Hypothalamus (tissue), 51 donors: ENCODE data around the gene OXTR.
"Not testable (repeated sequence)": the region's sequence is repeated elsewhere in the genome, so short reads cannot be mapped to it uniquely, and the experiment has no call there.

ENCODE experiments used
- DNase-seq, 51 donors: peaks; one replicate each; lab custom pipeline; 2025; lab: John Stamatoyannopoulos, UW

The OXTR gene

GRCh38 chr3:8743021-8743601 is 26.3 kb downstream of the OXTR start:
- DNase-seq = no peak

- DNase-seq = no peak
These were observed 27.7 kb downstream of the OXTR start for GRCh38 chr3:8741581-8742261.

- DNase-seq = no peak
These were observed 29.5 kb downstream of the OXTR start for GRCh38 chr3:8739757-8740504.

- no peak for DNase-seq
These were observed 30.8 kb downstream of the OXTR start for GRCh38 chr3:8738639-8739038.

- DNase-seq = no peak
These were observed 31.6 kb downstream of the OXTR start for GRCh38 chr3:8737823-8738222.

- no peak for DNase-seq
These were observed 32.1 kb downstream of the OXTR start for GRCh38 chr3:8737301-8737700.

GRCh38 chr3:8736436-8736835 is 33.0 kb downstream of the OXTR start:
- no peak for DNase-seq

- DNase-seq = no peak
These were observed 34.5 kb downstream of the OXTR start for GRCh38 chr3:8734908-8735307.

GRCh38 chr3:8734137-8734878 is 35.1 kb downstream of the OXTR start:
- no peak for DNase-seq

- no peak for DNase-seq
These were observed 35.9 kb downstream of the OXTR start, which contains the start of gene CAV3 for GRCh38 chr3:8733332-8734094. CAV3 (plus strand) TSS chr3:8733802; CDS start chr3:8733877, 75 bp downstream.

GRCh38 chr3:8732413-8732812 is 37.0 kb downstream of the OXTR start:
- DNase-seq = no peak

- no peak for DNase-seq
These were observed 38.8 kb downstream of the OXTR start for GRCh38 chr3:8730656-8731055.

- DNase-seq = no peak
These were observed 39.9 kb downstream of the OXTR start for GRCh38 chr3:8729479-8729878.

GRCh38 chr3:8727605-8728512 is 41.6 kb downstream of the OXTR start:
- no peak for DNase-seq

GRCh38 chr3:8724108-8724752 is 45.2 kb downstream of the OXTR start:
- no peak for DNase-seq

GRCh38 chr3:8723612-8724011 is 45.8 kb downstream of the OXTR start:
- DNase-seq = no peak

- no peak for DNase-seq
These were observed 46.6 kb downstream of the OXTR start for GRCh38 chr3:8722808-8723207.

- not testable (repeated sequence) for DNase-seq
These were observed 53.7 kb downstream of the OXTR start for GRCh38 chr3:8715757-8716156.
